AG04450 (cell line): ENCODE measurements around the gene CMSS1. TPM values are rescaled to one million over a fixed set of nuclear protein-coding genes. Genes with fewer than 3 reads are reported as not detected.

Experiments
- CTCF ChIA-PET: fragments of 300-600, 350-600 bp; formaldehyde crosslinking; extraction: SDS; loops from one replicate; lab custom pipeline; 2022; ENCODE audit warnings: antibody characterized with exemption, inconsistent platforms; lab: Charles Lee
- POLR2A ChIA-PET: fragments of 350-600 bp; formaldehyde crosslinking; extraction: SDS; loops from one replicate; lab custom pipeline; 2021; ENCODE audit warnings: antibody characterized with exemption, inconsistent platforms; lab: Yijun Ruan, JAX
- DNase-seq: peaks from one replicate; pipeline ENCODE4 v3.0.0-alpha.2; 2011; ENCODE audit warnings: low read depth, low spot score
- H3K27ac ChIP-seq: one replicate; pipeline ENCODE4 v1.5.1; 2012; ENCODE audit warnings: low read depth, low read length, control low read depth
- H3K27me3 ChIP-seq: one replicate; pipeline ENCODE4 v1.6.0; 2012; ENCODE audit warnings: low read length; ENCODE audit not compliant: control insufficient read depth, insufficient read depth
- H3K4me3 ChIP-seq: 2 replicates; pipeline ENCODE4 v1.5.1; 2011; ENCODE audit warnings: mild to moderate bottlenecking, low read depth, low read length, control low read depth
- H3K9me3 ChIP-seq: 2 replicates; pipeline ENCODE4 v1.5.1; 2012; ENCODE audit warnings: low read length; ENCODE audit not compliant: control insufficient read depth, insufficient read depth
- polyA plus RNA-seq: library from polyadenylated mRNA; depleted of rRNA; stranded (reverse); fragments of >200 nt; gene quantifications from 2 replicates; pipeline ENCODE4 v1.2.3, GENCODE V29; 2011
- TF ChIP-seq, protein P1 (sequence below): IDR thresholded peaks from 2 replicates; pipeline ENCODE4 v1.5.1; 2011; ENCODE audit warnings: low read depth, low read length, control low read depth, inconsistent platforms

Gene CMSS1
- polyA plus RNA-seq, 1 experiment, result 15.7 TPM

DNA sequence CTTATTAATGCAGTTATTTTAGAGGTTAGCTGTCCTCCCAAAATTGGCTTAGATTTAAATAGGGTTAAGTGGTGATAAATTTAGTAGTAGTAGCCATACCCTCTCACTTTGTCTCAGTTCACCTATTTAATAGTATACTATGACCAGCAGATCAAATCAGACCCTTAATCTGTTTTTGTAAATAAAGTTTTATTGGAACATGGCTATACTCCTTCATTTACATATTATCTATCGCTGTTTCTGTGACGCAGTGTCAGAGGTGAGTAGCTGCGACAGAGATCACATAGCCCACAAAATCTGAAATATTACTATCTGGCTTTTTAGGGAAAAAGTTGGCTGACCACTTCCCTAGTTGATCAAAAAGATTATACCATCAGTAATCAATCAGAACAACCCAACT lies 183.4 kb downstream of the CMSS1 start:
- CTCF ChIA-PET, result no interaction called here

DNA sequence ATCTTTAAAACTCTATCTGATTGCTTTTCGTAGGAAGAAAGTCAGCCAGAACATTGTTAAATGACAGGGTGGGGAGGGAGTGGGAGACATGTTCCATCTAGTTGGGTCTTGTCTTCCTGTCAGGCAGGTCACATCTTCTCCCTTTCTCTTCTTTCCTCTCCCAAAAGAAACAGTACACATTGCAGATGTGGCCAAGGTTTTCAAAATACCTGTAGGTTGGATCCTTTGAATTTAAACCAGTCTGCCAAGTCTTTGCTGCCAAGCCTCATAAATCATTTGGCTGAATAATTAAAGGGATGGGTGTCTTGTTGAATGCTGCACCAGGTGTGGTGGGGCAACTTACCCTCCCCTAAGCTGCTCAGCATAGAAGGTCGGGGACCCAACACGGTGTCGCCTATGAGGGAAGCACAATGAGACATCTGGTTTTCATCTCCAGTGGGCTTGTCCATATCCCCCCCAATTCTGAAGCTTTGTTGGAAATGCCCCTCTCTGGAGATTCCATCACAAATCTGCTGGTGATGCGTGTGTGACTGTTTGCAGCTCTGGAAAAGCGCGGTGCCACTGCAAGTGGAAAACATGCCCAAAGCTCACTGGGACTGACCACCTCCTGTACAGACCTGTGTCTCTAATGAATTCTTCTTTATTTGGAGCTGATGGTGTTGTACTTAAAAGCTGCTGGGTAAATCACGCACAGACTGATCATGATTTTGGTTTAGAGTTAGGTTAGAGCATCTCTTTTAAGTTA lies 184.0 kb downstream of the CMSS1 start:
- Histone ChIP-seq H3K27ac (no peak overlapping the region), H3K9me3 (peaks cover 3% of the 10 kb centered on the region; the same call in 1 of the 2 replicates), H3K27me3 (no peaks in the 10 kb centered on the region), H3K4me3 (no peak overlapping the region)
- TF ChIP-seq, protein P1, sequence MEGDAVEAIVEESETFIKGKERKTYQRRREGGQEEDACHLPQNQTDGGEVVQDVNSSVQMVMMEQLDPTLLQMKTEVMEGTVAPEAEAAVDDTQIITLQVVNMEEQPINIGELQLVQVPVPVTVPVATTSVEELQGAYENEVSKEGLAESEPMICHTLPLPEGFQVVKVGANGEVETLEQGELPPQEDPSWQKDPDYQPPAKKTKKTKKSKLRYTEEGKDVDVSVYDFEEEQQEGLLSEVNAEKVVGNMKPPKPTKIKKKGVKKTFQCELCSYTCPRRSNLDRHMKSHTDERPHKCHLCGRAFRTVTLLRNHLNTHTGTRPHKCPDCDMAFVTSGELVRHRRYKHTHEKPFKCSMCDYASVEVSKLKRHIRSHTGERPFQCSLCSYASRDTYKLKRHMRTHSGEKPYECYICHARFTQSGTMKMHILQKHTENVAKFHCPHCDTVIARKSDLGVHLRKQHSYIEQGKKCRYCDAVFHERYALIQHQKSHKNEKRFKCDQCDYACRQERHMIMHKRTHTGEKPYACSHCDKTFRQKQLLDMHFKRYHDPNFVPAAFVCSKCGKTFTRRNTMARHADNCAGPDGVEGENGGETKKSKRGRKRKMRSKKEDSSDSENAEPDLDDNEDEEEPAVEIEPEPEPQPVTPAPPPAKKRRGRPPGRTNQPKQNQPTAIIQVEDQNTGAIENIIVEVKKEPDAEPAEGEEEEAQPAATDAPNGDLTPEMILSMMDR, result no peak
- ChIA-PET CTCF (no interaction called here), POLR2A (interaction anchor here (0.7 to 0.9 kb wide), 2 partner anchors 62 to 72 kb away, joined by 3 to 5 read pairs; no protein-coding TSS in a partner anchor)
- no peak for DNase-seq

More for the DNA sequence above, 183.4 kb downstream of the CMSS1 start:
- H3K27me3 ChIP-seq, result no peaks in the 10 kb centered on the region
- DNase-seq, result no peak
- no peak overlapping the region for H3K4me3 ChIP-seq
- H3K9me3 ChIP-seq, result peaks cover 3% of the 10 kb centered on the region; the same call in 1 of the 2 replicates
- POLR2A ChIA-PET, result no interaction called here
- TF ChIP-seq, protein P1, result no peak
- H3K27ac ChIP-seq, result no peak overlapping the region

DNA sequence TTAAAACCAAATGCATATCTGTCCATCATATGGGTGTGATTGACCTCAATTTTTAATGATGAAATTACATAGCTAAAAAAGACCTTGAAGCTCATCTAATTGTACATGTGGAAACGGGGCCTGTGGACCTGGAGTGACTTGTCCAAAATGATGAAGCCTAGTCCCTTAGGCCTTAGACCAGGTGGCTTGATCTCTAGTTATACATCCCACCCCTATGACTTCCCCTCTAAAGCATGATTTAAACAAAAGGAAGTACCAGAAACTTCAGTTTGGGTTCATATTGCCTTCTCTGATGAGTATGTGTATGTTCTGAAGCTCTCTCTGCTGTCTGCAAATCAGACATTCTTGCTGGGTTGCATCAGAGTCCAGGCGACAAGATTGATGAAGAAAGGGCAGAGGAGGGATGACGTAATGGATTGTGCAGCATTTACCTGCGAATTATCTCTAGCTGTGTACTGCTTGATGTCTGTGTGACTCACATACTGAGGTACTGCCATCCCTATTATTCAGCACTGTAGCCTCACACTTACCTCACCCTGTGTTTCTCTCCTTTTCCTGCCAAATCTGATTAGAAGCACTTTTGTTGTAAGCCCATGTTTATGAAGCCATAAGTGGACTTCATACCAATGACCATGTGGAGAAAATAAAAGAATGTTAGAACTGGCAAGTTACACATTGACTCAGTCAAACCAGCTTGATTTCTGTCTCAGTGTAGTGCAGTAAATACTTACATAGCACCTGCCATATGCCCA lies 185.1 kb downstream of the CMSS1 start:
- TF ChIP-seq, protein P1, result no peak
- Histone ChIP-seq H3K27ac (no peak overlapping the region), H3K9me3 (peaks cover 3% of the 10 kb centered on the region; the same call in 1 of the 2 replicates), H3K27me3 (no peaks in the 10 kb centered on the region), H3K4me3 (no peak overlapping the region)
- peak; percentile 87 for DNase-seq
- CTCF ChIA-PET, result no interaction called here
- POLR2A ChIA-PET, result interaction anchor here (0.7 to 1.0 kb wide), 4 partner anchors 39 to 101 kb away, joined by 3 to 5 read pairs (median 4); no protein-coding TSS in a partner anchor

DNA sequence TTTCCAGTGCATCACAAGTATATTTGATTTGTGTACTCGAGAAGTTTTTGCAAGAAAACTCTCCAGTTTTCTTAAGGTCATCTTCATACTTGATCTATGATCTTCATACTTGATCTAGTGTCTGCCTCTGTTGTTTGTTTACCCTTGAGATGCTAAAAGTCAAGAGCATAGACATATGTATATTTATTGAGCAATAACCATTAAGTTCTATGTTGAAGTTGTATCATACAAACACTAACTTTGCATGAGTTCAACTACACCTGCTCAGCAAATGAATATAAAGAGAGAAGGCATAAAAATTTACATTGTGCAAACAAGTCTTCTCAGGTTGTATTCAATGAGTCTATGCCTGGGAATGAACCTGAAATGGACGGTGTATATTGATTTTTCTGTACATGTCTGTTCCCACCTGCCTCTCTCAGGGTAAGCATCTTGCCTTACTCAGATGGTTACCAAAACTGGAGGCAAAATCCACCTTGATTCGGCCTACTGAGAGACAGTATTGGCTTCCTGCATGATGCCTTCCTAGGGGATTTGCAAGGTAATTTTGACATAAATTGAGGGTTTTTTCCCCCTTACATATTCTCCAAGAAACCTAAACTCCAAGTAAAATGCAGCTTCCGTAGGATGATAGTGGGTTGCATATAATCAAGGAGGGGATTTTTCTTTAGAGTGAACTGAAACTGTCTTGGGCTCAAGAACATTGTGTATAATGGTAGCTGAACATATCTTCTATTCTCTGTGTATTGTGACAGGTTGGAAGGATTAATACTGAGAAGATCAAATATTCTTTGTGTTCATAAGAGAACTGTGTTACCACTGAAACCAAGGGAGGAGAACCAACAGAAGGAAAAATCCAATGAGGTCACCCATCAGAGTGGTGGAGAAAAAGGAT lies 186.2 kb downstream of the CMSS1 start:
- CTCF ChIA-PET, result no interaction called here
- DNase-seq, result no peak
- TF ChIP-seq, protein P1, result no peak
- no peaks in the 10 kb centered on the region for H3K27me3 ChIP-seq
- POLR2A ChIA-PET, result no interaction called here
- no peak overlapping the region for H3K4me3 ChIP-seq
- H3K27ac ChIP-seq, result no peak overlapping the region
- H3K9me3 ChIP-seq, result no peaks in the 10 kb centered on the region
